Mesenteric fat pad (tissue), 1 donor: ENCODE results near the gene CSGALNACT2. TPM values are rescaled to one million over a fixed set of nuclear protein-coding genes. Genes with fewer than 3 reads are reported as not detected.
A peak's percentile ranks its signal among the peaks of the same experiment; 100 is the strongest.

ENCODE experiments used
- DNase-seq: peaks from one replicate; pipeline ENCODE4 v3.0.0-alpha.2; 2020; ENCODE audit warnings: low spot score
- total RNA-seq: library from RNA; stranded (reverse); fragmentation: NEBNext Ultra II Directional; extraction: Animal tissue kit (Norgen Biotek cat#: 25700); gene quantifications from one replicate; pipeline ENCODE4 v1.2.1, GENCODE V29; 2021
- donor health status: DM: yes; HTN: yes; CAD: no.

The CSGALNACT2 gene
- total RNA-seq, 1 donor from 2014 or later: 31.0 TPM

GRCh38 chr10:43123361-43124093, 14.7 kb upstream of the CSGALNACT2 start:
- DNase-seq: peak; percentile 82

DNA sequence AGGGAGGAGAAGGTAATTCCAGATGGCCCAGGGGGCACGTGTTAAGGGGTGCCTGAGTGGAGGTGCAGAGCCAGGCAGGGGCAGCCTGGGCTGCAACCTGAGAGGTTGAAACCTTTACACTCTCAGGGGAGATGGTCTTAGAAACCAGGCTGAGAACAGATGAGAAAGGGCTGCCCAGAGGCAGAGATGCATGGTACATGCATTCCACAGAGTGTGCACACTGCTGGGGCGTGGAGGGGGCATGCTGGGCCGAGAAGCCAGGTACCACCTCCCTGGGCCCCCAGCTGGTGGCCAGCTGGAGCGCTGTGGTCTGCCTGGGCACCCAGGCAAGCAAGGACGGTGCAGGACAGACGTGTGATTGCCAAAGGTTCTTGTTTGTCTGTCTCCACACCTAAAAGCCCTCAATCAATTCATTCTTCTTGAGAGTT, 14.1 kb upstream of the CSGALNACT2 start:
- peak; percentile 67 for DNase-seq

GRCh38 chr10:43124574-43125273, 13.5 kb upstream of the CSGALNACT2 start:
- DNase-seq: peak; percentile 62

DNA sequence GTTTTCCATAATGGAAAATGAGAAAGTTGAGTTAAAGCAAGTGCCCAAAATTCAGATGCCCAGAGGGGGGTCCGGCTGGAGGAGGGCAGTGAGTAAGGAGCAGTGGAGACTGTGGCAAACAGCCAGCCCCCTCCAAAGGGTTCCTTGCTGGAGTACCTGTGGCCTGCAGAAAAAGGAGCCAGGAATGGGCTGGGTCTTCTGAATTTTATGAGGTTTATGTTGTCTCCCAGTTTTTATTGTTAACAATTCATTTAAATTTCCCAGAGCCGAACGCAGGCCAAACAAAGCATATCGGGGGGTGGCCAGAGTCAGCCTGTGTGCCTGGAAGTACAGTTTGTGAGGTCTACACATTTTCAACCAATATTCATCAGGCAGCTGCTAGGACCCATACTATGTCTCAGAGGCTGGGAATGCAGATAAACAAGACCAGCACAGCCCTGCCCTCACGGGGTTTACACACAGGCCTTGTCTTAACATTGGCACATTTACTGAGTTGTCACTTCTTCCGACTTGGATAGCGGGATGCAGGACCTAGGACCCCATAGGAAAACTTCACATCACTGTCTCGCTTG, 12.9 kb upstream of the CSGALNACT2 start:
- peak; percentile 47 for DNase-seq

DNA sequence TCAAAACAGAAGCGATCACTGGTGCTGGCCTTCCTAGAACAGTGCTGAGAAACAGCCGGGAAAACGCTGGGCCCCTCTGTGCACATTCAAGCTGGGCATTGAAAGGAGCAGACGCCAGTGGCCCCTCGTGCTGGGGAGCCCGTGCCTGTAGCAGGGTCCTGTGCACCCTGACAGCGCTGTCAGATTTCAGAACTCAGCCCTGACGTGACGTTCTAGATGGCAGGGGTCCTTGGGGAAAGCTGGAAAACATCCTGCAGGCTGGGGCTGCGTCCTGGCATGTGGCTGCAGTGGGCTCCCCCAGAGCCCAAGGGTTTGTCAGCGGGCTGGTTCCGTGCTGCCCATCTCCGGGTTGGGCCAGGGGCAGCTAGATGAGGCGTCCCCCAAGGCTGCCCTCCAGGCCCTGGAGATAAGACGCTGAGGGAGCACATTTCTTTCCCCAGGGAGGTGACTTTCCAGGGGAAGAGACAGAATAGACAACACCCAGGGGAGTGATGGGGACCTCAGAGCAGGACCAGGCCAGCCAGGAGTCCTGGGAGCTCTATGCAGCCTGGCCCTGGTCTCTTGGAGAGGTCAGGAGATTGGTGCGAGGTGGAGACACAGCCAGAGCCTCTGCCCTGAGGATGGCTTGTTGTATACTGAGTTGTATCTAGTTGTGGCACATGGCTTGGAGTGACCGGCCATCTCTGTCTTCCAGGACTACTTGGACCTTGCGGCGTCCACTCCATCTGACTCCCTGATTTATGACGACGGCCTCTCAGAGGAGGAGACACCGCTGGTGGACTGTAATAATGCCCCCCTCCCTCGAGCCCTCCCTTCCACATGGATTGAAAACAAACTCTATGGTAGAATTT, 12.1 kb upstream of the CSGALNACT2 start:
- no peak for DNase-seq

- no peak for DNase-seq
These were observed 11.4 kb upstream of the CSGALNACT2 start for GRCh38 chr10:43126759-43127424.

GRCh38 chr10:43127442-43127841, 10.8 kb upstream of the CSGALNACT2 start:
- no peak for DNase-seq

- DNase-seq: no peak
These were observed 9.9 kb upstream of the CSGALNACT2 start for GRCh38 chr10:43128331-43128730.

GRCh38 chr10:43128958-43129706, 9.1 kb upstream of the CSGALNACT2 start:
- DNase-seq: no peak

GRCh38 chr10:43130770-43131171, 7.5 kb upstream of the CSGALNACT2 start:
- DNase-seq: no peak

DNA sequence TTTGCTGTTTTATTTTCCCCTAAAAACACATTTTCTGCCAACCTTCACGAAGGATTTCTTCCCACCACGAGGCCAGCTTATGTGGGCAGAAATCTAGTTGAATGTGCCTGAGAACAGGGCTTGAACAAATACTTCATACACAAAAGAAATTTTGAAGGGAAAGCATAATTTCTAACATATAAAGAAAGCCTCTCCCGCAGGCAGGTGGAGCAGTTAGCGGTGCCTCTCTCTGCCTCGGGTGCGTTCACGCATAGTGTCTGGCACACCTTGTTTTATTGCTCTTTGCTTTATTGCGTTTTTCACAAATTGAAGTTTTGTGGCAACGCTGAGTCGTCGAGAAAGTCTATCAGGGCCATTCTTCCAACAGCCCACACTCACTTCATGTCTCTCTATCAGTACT, 7.0 kb upstream of the CSGALNACT2 start:
- no peak for DNase-seq

DNA sequence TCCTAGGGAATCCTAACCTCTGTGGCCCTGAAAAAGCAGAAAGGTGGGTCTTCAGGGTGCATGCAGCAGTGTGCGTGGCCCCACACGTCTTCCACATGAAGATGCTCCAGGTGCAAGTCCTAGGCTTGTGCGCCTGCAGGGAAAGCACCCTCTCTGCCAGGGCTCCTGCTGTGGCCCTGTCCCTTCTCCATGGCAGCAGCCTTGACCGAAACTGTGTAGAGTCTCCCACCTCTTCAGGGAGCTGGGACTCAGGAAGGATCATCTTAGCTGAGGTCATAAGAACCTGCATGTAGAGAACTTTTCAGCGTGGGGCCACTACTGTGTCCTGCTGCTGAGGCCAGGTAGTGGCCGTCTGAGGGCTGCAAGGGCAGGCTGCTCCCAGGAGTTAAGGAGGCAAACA, 6.3 kb upstream of the CSGALNACT2 start:
- DNase-seq: no peak

- no peak for DNase-seq
These were observed 5.1 kb upstream of the CSGALNACT2 start for GRCh38 chr10:43132867-43133787.

- no peak for DNase-seq
These were observed 3.9 kb upstream of the CSGALNACT2 start for GRCh38 chr10:43134126-43134905.

GRCh38 chr10:43135064-43135463, 3.2 kb upstream of the CSGALNACT2 start:
- no peak for DNase-seq

- no peak for DNase-seq
These were observed 2.6 kb upstream of the CSGALNACT2 start for GRCh38 chr10:43135656-43136055.

DNA sequence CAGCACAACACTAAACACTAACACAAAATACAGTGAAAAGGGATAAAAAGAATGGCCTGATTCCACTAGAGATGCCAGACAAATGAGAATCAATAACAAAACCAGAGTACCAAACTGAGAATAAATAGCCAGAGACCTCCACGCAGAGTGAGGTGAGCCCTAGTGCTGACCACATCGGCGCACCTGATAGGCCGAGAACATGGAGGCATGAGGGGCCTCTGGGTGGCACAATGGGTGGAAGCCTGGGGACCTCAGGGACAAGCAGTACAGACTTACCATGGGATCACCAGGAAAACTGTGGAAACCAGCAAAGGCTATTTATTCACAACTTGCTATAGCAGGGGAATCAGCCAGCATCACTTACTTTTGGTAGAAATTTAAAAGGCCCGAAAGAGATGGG, 1.8 kb upstream of the CSGALNACT2 start:
- no peak for DNase-seq

DNA sequence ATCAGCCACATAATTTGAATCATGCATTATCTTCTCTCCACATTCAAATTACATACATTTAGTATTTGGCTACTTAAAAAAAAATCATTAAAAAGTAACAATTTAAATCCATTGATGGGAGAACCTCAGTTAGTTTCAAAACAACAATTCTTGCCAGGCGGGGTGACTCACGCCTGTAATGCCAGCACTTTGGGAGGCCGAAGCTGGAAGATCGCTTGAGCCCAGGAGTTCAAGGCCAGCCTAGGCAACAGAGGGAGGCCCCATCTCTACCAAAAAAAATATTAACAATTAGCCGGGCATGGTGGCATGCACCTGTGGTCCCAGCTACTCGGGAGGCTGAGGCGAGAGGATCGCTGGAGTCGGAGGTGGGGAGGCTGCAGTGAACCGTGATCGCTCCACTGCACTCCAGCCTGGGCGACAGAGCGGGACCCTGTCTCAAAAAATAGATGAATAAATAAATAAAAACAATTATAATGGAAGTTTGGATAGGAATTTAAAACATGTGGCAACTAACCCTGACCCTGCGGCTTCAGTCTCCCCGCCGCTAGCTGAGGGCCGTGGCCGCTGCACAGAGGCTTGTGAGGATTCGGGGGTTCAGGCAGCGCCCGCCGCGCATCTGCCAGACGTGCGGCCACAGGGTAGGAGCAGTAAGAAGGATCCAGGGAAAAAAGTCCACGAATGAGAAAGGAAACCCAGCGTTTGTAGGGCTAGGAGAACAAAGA, 1.1 kb upstream of the CSGALNACT2 start:
- no peak for DNase-seq
